ENCODE results near the gene DLG2.

The DLG2 gene

GRCh38 chr11:84608837-84609196 lies 1018.3 kb downstream of the DLG2 start:
- DNase-seq, result no peak

- DNase-seq, result no peak
These were observed 1018.9 kb downstream of the DLG2 start for GRCh38 chr11:84607975-84608836.

GRCh38 chr11:84594602-84595001 lies 1032.5 kb downstream of the DLG2 start:
- no peak for DNase-seq

GRCh38 chr11:84590106-84590505 lies 1037.0 kb downstream of the DLG2 start:
- no peak for DNase-seq

- DNase-seq, result no peak
These were observed 1038.9 kb downstream of the DLG2 start for GRCh38 chr11:84588131-84588829.

GRCh38 chr11:84583106-84583505 lies 1044.0 kb downstream of the DLG2 start:
- DNase-seq, result no peak

- no peak for DNase-seq
These were observed 1046.1 kb downstream of the DLG2 start for GRCh38 chr11:84581083-84581482.

- DNase-seq, result no peak
These were observed 1046.7 kb downstream of the DLG2 start for GRCh38 chr11:84580428-84580827.

- DNase-seq, result no peak
These were observed 1053.3 kb downstream of the DLG2 start for GRCh38 chr11:84573868-84574267.

- DNase-seq, result no peak
These were observed 1060.5 kb downstream of the DLG2 start for GRCh38 chr11:84566671-84567070.

- DNase-seq, result no peak
These were observed 1062.3 kb downstream of the DLG2 start for GRCh38 chr11:84564867-84565184.

- DNase-seq, result peak in 1 of 2 donors; percentile 6
These were observed 1062.8 kb downstream of the DLG2 start for GRCh38 chr11:84564180-84564866.

GRCh38 chr11:84563356-84563755 lies 1063.8 kb downstream of the DLG2 start:
- DNase-seq, result no peak

GRCh38 chr11:84560206-84560605 lies 1066.9 kb downstream of the DLG2 start:
- DNase-seq, result no peak

- DNase-seq, result no peak
These were observed 1068.8 kb downstream of the DLG2 start for GRCh38 chr11:84558085-84558905.

GRCh38 chr11:84552791-84553190 lies 1074.4 kb downstream of the DLG2 start:
- DNase-seq, result no peak

GRCh38 chr11:84549217-84549616 lies 1077.9 kb downstream of the DLG2 start:
- DNase-seq, result no peak

GRCh38 chr11:84544566-84544965 lies 1082.6 kb downstream of the DLG2 start:
- DNase-seq, result no peak

- DNase-seq, result no peak
These were observed 1083.6 kb downstream of the DLG2 start for GRCh38 chr11:84543367-84544159.

GRCh38 chr11:84541731-84542340 lies 1085.3 kb downstream of the DLG2 start:
- no peak for DNase-seq

- no peak for DNase-seq
These were observed 1090.7 kb downstream of the DLG2 start for GRCh38 chr11:84536456-84536855.

GRCh38 chr11:84532364-84532763 lies 1094.8 kb downstream of the DLG2 start:
- no peak for DNase-seq
